ENCODE data around the gene GNAI2.

GRCh38 chr3:50258029-50258680 lies 22.2 kb downstream of the GNAI2 start:
- TF ChIP-seq EP300 (IDR thresholded peaks at IDR 0.05; ENCODE audit: borderline replicate concordance in 1 of 2, low read depth in 1 of 2, low read length in 1 of 2) (no peak), CTCF (IDR thresholded peaks at IDR 0.05) (no peak), MAX (IDR thresholded peaks at IDR 0.05; ENCODE audit: low read depth) (no peak), RAD21 (IDR thresholded peaks at IDR 0.05; ENCODE audit: low read length) (no peak), REST (IDR thresholded peaks at IDR 0.05; ENCODE audit: low read depth, low read length) (no peak)
